Fibroblast of the aortic adventitia (primary cell): Measurements from ENCODE around the gene CLK2. TPM values are rescaled to one million over a fixed set of nuclear protein-coding genes. Genes with fewer than 3 reads are reported as not detected.
A peak's percentile ranks its signal among the peaks of the same experiment; 100 is the strongest.

Experiments used
- DNase-seq: peaks from one replicate; pipeline ENCODE4 v3.0.0-alpha.2; 2010; ENCODE audit warnings: low read depth
- H3K4me3 ChIP-seq: 2 replicates; pipeline ENCODE4 v1.5.1; 2011; ENCODE audit warnings: low read depth, mild to moderate bottlenecking, control low read depth, low read length, moderate library complexity
- total RNA-seq: library from RNA; depleted of rRNA; stranded (reverse); fragments of >200 nt; gene quantifications from 2 replicates; pipeline ENCODE4 v1.2.3, GENCODE V29; 2012; ENCODE audit warnings: low replicate concordance
- TF ChIP-seq, protein P1 (sequence below): IDR thresholded peaks from 2 replicates; pipeline ENCODE4 v1.5.1; 2011; ENCODE audit warnings: mild to moderate bottlenecking, low read length, control low read depth, inconsistent platforms; ENCODE audit not compliant: insufficient read depth

CLK2 gene
- total RNA-seq, 1 donor: 29.7 TPM

DNA sequence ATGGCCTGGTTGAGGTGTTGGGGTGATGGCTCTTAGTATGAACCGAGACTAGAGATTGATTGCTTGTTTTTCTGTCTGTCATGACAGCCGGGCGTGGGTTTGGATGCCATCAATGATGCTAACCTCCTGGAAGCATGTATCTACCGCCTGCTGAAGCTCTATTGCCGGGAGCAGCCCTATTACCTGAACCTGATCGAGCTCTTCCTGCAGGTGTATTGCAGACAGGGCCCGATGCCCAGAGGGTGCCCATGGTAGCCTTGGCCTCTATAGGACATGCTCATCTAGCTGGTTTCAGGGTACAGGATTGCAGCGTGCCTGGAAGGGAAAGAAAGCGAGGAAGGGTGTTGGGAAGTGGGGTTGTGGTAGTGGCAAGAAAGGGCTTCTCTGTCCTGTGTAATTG lies 44.8 kb upstream of the CLK2 start:
- TF ChIP-seq, protein P1, sequence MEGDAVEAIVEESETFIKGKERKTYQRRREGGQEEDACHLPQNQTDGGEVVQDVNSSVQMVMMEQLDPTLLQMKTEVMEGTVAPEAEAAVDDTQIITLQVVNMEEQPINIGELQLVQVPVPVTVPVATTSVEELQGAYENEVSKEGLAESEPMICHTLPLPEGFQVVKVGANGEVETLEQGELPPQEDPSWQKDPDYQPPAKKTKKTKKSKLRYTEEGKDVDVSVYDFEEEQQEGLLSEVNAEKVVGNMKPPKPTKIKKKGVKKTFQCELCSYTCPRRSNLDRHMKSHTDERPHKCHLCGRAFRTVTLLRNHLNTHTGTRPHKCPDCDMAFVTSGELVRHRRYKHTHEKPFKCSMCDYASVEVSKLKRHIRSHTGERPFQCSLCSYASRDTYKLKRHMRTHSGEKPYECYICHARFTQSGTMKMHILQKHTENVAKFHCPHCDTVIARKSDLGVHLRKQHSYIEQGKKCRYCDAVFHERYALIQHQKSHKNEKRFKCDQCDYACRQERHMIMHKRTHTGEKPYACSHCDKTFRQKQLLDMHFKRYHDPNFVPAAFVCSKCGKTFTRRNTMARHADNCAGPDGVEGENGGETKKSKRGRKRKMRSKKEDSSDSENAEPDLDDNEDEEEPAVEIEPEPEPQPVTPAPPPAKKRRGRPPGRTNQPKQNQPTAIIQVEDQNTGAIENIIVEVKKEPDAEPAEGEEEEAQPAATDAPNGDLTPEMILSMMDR: no peak
- H3K4me3 ChIP-seq: no peak overlapping the region
- no peak for DNase-seq

DNA sequence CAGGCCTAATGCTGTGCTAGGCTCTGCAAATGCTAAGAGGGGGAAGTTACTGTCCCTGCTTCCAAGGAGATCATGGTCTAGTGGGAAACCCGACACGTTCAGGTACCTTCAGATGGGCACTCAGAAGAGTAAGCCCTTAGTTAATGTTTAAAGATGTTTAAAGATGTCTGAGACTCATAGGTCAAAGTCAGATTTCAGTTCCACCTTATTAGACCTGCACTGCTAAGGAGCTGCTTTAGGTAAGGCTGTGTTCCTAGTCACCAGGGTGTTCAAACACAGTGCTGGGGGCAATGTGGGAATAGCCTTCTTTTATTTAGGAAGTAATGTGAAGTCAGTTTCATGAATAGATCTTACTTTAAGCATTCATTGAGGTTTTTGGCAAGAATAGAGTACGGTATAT lies 43.6 kb upstream of the CLK2 start:
- TF ChIP-seq, protein P1: no peak
- no peak overlapping the region for H3K4me3 ChIP-seq
- no peak for DNase-seq

DNA sequence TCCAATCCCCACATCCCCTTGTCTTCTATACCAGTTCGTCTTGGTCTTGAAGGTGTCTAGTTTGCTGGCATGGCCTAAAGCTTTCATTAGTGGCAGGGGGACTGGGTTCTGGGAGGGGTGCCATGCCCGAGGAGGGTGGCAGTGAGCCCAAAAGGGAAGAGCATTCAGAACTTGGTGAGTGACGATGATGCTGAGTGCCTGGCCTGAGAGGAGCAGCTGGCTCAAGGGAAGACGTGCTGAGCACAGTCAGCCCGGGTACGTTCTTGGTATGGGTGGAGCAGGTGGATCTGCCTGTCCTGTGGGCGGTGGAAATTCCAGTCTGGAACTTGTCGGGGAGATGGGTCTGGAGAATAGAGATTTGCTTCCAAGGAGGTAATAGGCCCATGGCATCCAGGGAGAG lies 40.0 kb upstream of the CLK2 start:
- no peak overlapping the region for H3K4me3 ChIP-seq
- no peak for DNase-seq
- TF ChIP-seq, protein P1: no peak

DNA sequence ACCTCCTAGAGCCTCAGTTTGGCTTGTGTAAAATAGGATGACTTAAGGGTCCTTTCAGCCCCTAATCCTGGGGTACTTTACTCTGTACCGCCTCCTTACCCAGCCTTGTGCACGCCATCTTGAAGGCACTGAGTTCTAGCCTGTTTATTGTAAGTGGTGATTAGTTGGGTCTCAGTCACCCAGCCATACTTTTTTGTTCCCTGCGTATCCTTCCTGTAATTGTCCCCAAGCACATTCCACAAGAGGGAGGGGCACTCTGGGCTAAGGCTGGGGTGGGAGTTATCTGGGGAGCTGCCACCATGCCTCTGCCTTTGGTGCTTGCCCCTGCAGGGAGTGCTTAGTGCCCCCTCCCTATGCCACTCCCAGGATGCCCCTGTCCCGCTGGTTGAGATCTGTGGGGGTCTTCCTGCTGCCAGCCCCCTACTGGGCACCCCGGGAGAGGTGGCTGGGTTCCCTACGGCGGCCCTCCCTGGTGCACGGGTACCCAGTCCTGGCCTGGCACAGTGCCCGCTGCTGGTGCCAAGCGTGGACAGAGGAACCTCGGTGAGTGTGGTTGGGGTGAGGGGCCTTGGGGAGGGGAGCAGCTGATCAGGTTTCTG lies 36.2 kb upstream of the CLK2 start:
- TF ChIP-seq, protein P1: no peak
- no peak for DNase-seq
- H3K4me3 ChIP-seq: peak overlapping the region; percentile 92

DNA sequence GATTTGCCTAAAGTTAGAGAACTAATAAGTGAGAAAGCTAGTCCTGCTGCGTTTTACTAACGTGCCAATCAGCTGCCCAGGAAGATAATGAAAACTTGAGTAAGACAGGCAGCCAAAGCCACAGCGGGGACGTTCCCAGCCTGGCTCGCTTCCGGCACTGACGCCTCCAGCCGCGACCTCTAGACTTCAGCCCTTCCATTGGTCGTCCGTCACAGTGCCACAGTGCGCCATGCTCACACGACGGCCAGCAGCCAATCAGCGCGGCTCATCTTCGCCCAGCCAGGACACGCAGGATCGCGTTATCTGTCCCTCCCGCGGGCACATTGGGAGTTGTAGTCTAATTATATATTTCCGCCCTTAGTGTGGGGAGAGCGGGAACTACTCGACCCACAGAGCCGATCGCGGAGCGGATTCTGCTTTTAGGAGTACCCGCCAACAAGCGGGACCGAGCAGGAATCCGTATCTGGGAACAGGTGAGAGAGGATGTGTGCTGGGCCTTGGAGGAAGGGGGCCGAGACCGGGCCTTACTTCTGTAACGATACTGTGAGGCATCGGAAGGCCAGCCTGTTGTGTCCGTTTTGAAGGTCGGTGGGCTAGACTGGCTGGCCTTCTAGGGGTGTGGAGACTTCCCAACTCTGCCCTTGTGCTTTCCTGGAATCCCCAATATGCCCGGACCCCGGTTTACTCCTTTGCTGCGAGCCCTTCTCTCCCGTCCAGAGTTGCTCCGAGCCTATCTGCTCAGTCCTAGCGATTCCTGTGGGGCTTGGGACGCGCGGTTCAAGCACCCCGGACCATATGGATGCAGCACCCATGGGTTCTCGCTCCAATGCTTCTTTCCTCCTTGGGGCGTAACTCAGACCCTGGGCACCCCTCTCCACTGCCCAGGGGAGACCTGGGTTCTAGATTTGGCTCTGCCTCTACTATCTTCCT lies 35.5 kb upstream of the CLK2 start, which contains the start of gene FDPS:
FDPS (plus strand) TSS at position 374 of the 930 bp plus-strand sequence. CDS start 924 bp downstream, outside the sequence.
- TF ChIP-seq, protein P1: no peak
- H3K4me3 ChIP-seq: peak within 1 kb of the TSS; percentile 92
- DNase-seq: peak; percentile 99

DNA sequence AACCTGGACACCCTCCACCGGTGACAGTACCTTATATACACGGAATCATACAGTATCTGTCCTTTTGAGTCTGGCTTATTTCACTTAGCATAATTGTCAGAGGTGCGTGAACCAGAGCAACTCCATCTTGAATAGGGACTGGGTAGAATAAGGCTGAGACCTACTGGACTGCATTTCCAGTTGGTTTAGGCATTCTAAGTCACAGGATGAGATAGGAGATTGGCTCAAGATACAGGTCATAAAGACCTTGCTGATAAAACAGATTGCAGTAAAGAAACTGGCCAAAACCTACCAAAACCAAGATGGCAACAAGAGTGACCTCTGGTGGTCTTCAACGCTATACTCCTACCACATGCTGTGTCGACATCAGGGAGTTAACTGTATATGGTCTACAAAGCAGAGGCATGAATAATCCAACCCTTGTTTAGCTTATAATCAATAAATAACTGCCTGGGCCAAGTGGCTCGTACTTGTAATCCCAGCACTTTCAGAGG lies 34.0 kb upstream of the CLK2 start:
- peak; percentile 73 for DNase-seq
- no peak overlapping the region for H3K4me3 ChIP-seq
- TF ChIP-seq, protein P1: peak; percentile 51
